HepG2 (cell line): ENCODE measurements around the gene HBS1L. TPM values are rescaled to one million over a fixed set of nuclear protein-coding genes. Genes with fewer than 3 reads are reported as not detected.

Source experiments
- ATAC-seq: fragments of 200-7000 bp; cut with Tn5 transposase; 3 replicates; pipeline ENCODE4 v1.9.1; 2020; ENCODE audit warnings: mild to moderate bottlenecking, moderate library complexity
- BruUV-seq: library from RNA; stranded (reverse); fragments of 400-500 nt; replicated peaks from 2 replicates; lab custom pipeline; 2021; lab: Mats Ljungman, UMichigan
- CTCF ChIA-PET: fragments of 300-600 bp; formaldehyde crosslinking; extraction: SDS; loops from one replicate; lab custom pipeline; 2021; ENCODE audit warnings: low total read pairs, inconsistent platforms, low intra/inter-chr PET ratio; lab: Yijun Ruan, JAX
- POLR2A ChIA-PET: fragments of 350-600 bp; sonication (Branson Sonifier 250); formaldehyde crosslinking; loops from one replicate; lab custom pipeline; 2020; ENCODE audit warnings: antibody characterized with exemption, inconsistent platforms; lab: Yijun Ruan, JAX
- DNase-seq: peaks from one replicate; pipeline ENCODE4 v3.0.0-alpha.2; 2015; ENCODE audit warnings: low spot score
- FAIRE-seq: peaks from 3 replicates; lab custom pipeline; 2011; peaks lifted over from hg19 to GRCh38; lab: Jason Lieb, UNC
- H2AFZ ChIP-seq: one replicate; pipeline ENCODE4 v1.6.1; 2011; ENCODE audit warnings: low read length, inconsistent platforms
- H3K27ac ChIP-seq: fragments of 300-600 bp; 3 replicates; pipeline ENCODE4 v1.8.0; 2011; ENCODE audit warnings: mixed run types, mild to moderate bottlenecking, mixed read lengths, low read length, inconsistent platforms; ENCODE audit not compliant: insufficient read depth; ENCODE audit errors: extremely low read length
- H3K27me3 ChIP-seq, 2 experiments: fragments of 200-600 bp in 1 of 2; 2 replicates in 1 of 2; 3 replicates in 1 of 2; pipeline versions ENCODE4 v1.6.0 to v1.8.0; 2011; ENCODE audit warnings: low read length in 2 of 2, mild to moderate bottlenecking in 2 of 2, moderate library complexity in 2 of 2, inconsistent platforms in 1 of 2; ENCODE audit not compliant: insufficient read depth in 2 of 2, control insufficient read depth in 1 of 2
- H3K36me3 ChIP-seq, 2 experiments: fragments of 200-600 bp in 1 of 2; replicated peaks in 1 of 2; 2 replicates in 1 of 2; 3 replicates in 1 of 2; pipeline versions ENCODE4 v1.5.1 to v1.8.0; 2011; ENCODE audit warnings: low read length in 2 of 2, inconsistent platforms in 1 of 2; ENCODE audit not compliant: insufficient read depth in 2 of 2, control insufficient read depth in 1 of 2
- H3K4me1 ChIP-seq: 2 replicates; pipeline ENCODE4 v1.5.1; 2012; ENCODE audit warnings: low read length, inconsistent platforms; ENCODE audit not compliant: insufficient read depth
- H3K4me2 ChIP-seq: 2 replicates; pipeline ENCODE4 v1.6.0; 2011; ENCODE audit warnings: low read depth, low read length, inconsistent platforms
- H3K4me3 ChIP-seq, 3 experiments: fragments of 200-600 bp in 1 of 3; sonication (generic), shearing (Covaris generic) in 1 of 3; replicated peaks in 1 of 3; 2 replicates each; pipeline ENCODE4 v1.5.1; 2011 to 2016; ENCODE audit warnings: low read length in 3 of 3, inconsistent platforms in 2 of 3, low read depth in 2 of 3, mild to moderate bottlenecking in 2 of 3, control low read depth in 1 of 3, mixed read lengths in 1 of 3; ENCODE audit not compliant: insufficient read depth in 1 of 3
- H3K79me2 ChIP-seq: one replicate; pipeline ENCODE4 v1.6.1; 2011; ENCODE audit warnings: low read length, inconsistent platforms; ENCODE audit not compliant: insufficient read depth
- H3K9ac ChIP-seq: 2 replicates; pipeline ENCODE4 v1.6.0; 2011; ENCODE audit warnings: mild to moderate bottlenecking, low read depth, low read length, inconsistent platforms; ENCODE audit not compliant: insufficient read depth
- H3K9me3 ChIP-seq: 2 replicates; pipeline ENCODE4 v1.5.1; 2012; ENCODE audit warnings: mild to moderate bottlenecking, low read length
- H4K20me1 ChIP-seq: 2 replicates; pipeline ENCODE4 v1.6.0; 2011; ENCODE audit warnings: inconsistent platforms, mild to moderate bottlenecking, low read length, moderate library complexity; ENCODE audit not compliant: insufficient read depth
- BRD4 ChIP-seq: sonication (generic); formaldehyde crosslinking; IDR thresholded peaks from 2 replicates; pipeline ENCODE4 v1.4.0; 2020; ENCODE audit warnings: missing genetic modification reagents
- NONO ChIP-seq, 2 experiments: fragments of 450-650 bp in 1 of 2; sonication (generic) in 1 of 2; formaldehyde crosslinking in 1 of 2; IDR thresholded peaks in 1 of 2; conservative IDR thresholded peaks in 1 of 2; 2 replicates each; pipeline versions ENCODE4 v1.6.1 to v1.8.0; 2017 to 2022; ENCODE audit warnings: mild to moderate bottlenecking in 1 of 2, missing genetic modification reagents in 1 of 2, moderate library complexity in 1 of 2
- NR3C1 ChIP-seq: sonication (generic); formaldehyde crosslinking; IDR thresholded peaks from 2 replicates; pipeline ENCODE4 v1.4.0; 2020; ENCODE audit warnings: missing genetic modification reagents
- PHF8 ChIP-seq: sonication (generic); formaldehyde crosslinking; IDR thresholded peaks from 2 replicates; pipeline ENCODE4 v1.5.0; 2020; ENCODE audit warnings: missing genetic modification reagents
- SOX13 ChIP-seq, 3 experiments: fragments of 450-650 bp in 1 of 3; sonication (generic) in 1 of 3; formaldehyde crosslinking in 1 of 3; IDR thresholded peaks in 2 of 3; conservative IDR thresholded peaks in 1 of 3; 2 replicates each; pipeline versions ENCODE4 v1.5.0 to v1.6.1; 2016 to 2020; ENCODE audit warnings: antibody characterized with exemption in 1 of 3, mild to moderate bottlenecking in 1 of 3, missing compliant biosample characterization in 1 of 3, missing genetic modification reagents in 1 of 3, moderate library complexity in 1 of 3
- ZNF180 ChIP-seq: sonication (generic); formaldehyde crosslinking; IDR thresholded peaks from 2 replicates; pipeline ENCODE4 v1.4.0; 2020; ENCODE audit warnings: low read depth, missing genetic modification reagents, borderline replicate concordance
- ZNF335 ChIP-seq: sonication (generic); formaldehyde crosslinking; IDR thresholded peaks from 2 replicates; pipeline ENCODE4 v1.4.0; 2020; ENCODE audit warnings: missing genetic modification reagents
- ZNF605 ChIP-seq: sonication (generic); formaldehyde crosslinking; IDR thresholded peaks from 2 replicates; pipeline ENCODE4 v1.8.0; 2022; ENCODE audit warnings: mild to moderate bottlenecking, missing genetic modification reagents
- ZNF775 ChIP-seq: sonication (generic); formaldehyde crosslinking; IDR thresholded peaks from 2 replicates; pipeline ENCODE4 v1.4.0; 2020; ENCODE audit warnings: missing genetic modification reagents, mild to moderate bottlenecking, moderate library complexity, borderline replicate concordance
- WGBS: methylation state at CpG from one replicate; pipeline ENCODE4 v1.1.6; 2017; ENCODE audit warnings: low lambda C conversion rate; 5-methylcytosine and 5-hydroxymethylcytosine counted together
- in situ Hi-C: cut with HindIII; loops from 2 replicates; pipeline ENCODE4 v1.10.0; 2017; ENCODE audit warnings: low pct_unique_long_range_greater_than_20kb; ENCODE audit not compliant: extremely low pct_ligation_motif_present
- intact Hi-C: fragments of 100-400 bp; cut with micrococcal nuclease; formaldehyde crosslinking; loops from one replicate; pipeline ENCODE4 v1.10.0; 2022; ENCODE audit not compliant: unreplicated experiment
- polyA plus RNA-seq, 8 experiments: library from polyadenylated mRNA; depleted of rRNA in 3 of 8; stranded (reverse) in 7 of 8; unstranded in 1 of 8; fragments of >200 nt; fragmentation: Illumina TruSeq in 4 of 8; extraction: Trizol in 4 of 8; gene quantifications; 2 replicates each; pipeline versions ENCODE4 v1.2.1 to v1.2.3, GENCODE V29; 2011 to 2016; ENCODE audit warnings: low read depth in 4 of 8, missing spikeins in 1 of 8, mixed read lengths in 1 of 8; ENCODE audit not compliant: insufficient read depth in 1 of 8
- total RNA-seq, 5 experiments: library from RNA; depleted of rRNA; stranded (reverse); fragments of >200 nt; fragmentation: Illumina TruSeq; extraction: Trizol; gene quantifications; 2 replicates each; pipeline ENCODE4 v1.2.3, GENCODE V29; 2016; ENCODE audit warnings: low read depth in 1 of 5
- TF ChIP-seq, protein P1 (sequence below): sonication (generic); formaldehyde crosslinking; conservative IDR thresholded peaks from 2 replicates; pipeline ENCODE4 v1.4.0; 2020; ENCODE audit warnings: missing genetic modification reagents
- TF ChIP-seq, protein P2 (sequence below): sonication (generic); formaldehyde crosslinking; IDR thresholded peaks from 2 replicates; pipeline ENCODE4 v1.4.0; 2020; ENCODE audit warnings: mild to moderate bottlenecking, low read depth, missing genetic modification reagents
- TF ChIP-seq, protein P3 (sequence below): IDR thresholded peaks from 2 replicates; pipeline ENCODE4 v1.6.1; 2012; ENCODE audit warnings: low read depth, low read length, improper control_type of control experiment
- TF ChIP-seq, protein P4 (sequence below): sonication (generic); formaldehyde crosslinking; IDR thresholded peaks from 2 replicates; pipeline ENCODE4 v1.5.0; 2020; ENCODE audit warnings: mild to moderate bottlenecking, missing genetic modification reagents
- TF ChIP-seq, protein P5 (sequence below): sonication (generic); formaldehyde crosslinking; IDR thresholded peaks from 2 replicates; pipeline ENCODE4 v1.8.1; 2023; ENCODE audit warnings: missing genetic modification reagents, inconsistent platforms, borderline replicate concordance

The HBS1L gene
- total and polyA plus RNA-seq, 2 of the 13 experiments (the other 11 are each of a cell fraction or from before 2014, with no cell fraction given): 44.1 to 138 TPM

DNA sequence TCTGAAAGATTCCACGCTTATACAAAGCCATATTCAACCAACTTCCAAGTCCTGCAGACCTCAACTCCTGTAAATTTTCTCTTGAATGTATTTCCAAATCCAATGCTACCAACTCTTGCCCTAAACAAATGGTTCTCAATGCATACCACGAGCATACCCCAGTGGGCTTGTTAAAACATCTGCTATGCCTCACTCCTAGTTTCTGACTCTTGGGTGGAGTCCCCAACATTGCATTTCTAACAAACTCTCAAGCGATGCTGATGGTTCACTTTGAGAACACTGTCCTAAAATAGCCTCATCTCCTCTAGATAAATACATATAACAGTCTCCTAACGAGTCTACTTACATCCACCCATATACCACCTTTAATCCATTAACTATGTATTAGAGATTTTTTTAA is 7.3 kb downstream of the HBS1L start (continued):
- TF ChIP-seq ZNF775 (CRISPR knock-in tag) (no peak), ZNF605 (CRISPR knock-in tag) (no peak), BRD4 (CRISPR knock-in tag) (no peak), PHF8 (CRISPR knock-in tag) (no peak)
- TF ChIP-seq, protein P1, sequence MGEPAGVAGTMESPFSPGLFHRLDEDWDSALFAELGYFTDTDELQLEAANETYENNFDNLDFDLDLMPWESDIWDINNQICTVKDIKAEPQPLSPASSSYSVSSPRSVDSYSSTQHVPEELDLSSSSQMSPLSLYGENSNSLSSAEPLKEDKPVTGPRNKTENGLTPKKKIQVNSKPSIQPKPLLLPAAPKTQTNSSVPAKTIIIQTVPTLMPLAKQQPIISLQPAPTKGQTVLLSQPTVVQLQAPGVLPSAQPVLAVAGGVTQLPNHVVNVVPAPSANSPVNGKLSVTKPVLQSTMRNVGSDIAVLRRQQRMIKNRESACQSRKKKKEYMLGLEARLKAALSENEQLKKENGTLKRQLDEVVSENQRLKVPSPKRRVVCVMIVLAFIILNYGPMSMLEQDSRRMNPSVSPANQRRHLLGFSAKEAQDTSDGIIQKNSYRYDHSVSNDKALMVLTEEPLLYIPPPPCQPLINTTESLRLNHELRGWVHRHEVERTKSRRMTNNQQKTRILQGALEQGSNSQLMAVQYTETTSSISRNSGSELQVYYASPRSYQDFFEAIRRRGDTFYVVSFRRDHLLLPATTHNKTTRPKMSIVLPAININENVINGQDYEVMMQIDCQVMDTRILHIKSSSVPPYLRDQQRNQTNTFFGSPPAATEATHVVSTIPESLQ (CRISPR knock-in tag): no peak
- TF ChIP-seq, all 625 proteins: peak for 0

DNA sequence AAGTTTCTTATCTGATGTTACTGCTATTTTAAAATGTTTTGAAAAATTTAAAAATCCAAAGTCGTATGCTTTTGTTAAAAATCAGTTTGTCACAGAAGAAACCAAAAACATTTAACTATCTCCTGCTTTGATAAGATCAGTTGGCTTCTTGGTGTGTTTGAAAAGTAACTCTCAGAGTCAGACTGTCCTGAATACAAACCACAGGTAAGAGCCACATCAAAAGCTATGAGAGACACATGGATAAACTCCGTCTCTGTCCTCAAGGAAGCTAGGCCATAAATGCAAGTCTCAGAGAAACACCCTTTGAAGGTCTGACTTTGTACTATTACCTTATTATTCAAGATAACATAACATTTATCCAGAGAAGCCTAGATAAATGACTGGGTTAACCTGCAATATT is 7.7 kb downstream of the HBS1L start:
- intact Hi-C loops (no loop called here), in situ Hi-C loops (no loop called here)
- Histone ChIP-seq H3K4me2 (no peak overlapping the region), H4K20me1 (peaks cover 6% of the 10 kb centered on the region; the same call in 1 of the 2 replicates), H2AFZ (no peak overlapping the region), H3K9ac (no peak overlapping the region), H3K36me3 (peaks cover 16 to 43% of the 10 kb centered on the region in 2 experiments), H3K79me2 (peaks cover 88% of the 10 kb centered on the region), H3K27me3 (no peaks in the 10 kb centered on the region), H3K4me3 (no peak overlapping the region), H3K27ac (no peak overlapping the region), H3K9me3 (no peaks in the 10 kb centered on the region), H3K4me1 (peaks cover 3% of the 10 kb centered on the region)
- BruUV-seq: no TSS peak
- CTCF ChIA-PET: no interaction called here
- ATAC-seq (no peak), DNase-seq (no peak), FAIRE-seq (no peak)
- 96% methylated on average over 2 of the region's 2 CpGs for WGBS
- POLR2A ChIA-PET: interaction anchor here (1.8 kb wide), 1 partner anchor 8 kb away, joined by 10 read pairs; the partner anchor contains the start of gene HBS1L
- TF ChIP-seq ZNF180 (CRISPR knock-in tag) (no peak), NONO (IDR thresholded peaks at IDR 0.05) (no peak), NONO (CRISPR knock-in tag; conservative IDR thresholded peaks at IDR 0.05) (no peak), SOX13 (IDR thresholded peaks at IDR 0.05) (no peak), SOX13 (CRISPR knock-in tag; conservative IDR thresholded peaks at IDR 0.05 in 1 of 2, IDR thresholded peaks at IDR 0.05 in 1 of 2) (no peak), NR3C1 (CRISPR knock-in tag) (no peak), ZNF335 (CRISPR knock-in tag) (no peak)
- TF ChIP-seq, protein P2, sequence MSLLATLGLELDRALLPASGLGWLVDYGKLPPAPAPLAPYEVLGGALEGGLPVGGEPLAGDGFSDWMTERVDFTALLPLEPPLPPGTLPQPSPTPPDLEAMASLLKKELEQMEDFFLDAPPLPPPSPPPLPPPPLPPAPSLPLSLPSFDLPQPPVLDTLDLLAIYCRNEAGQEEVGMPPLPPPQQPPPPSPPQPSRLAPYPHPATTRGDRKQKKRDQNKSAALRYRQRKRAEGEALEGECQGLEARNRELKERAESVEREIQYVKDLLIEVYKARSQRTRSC (CRISPR knock-in tag): no peak
- TF ChIP-seq, protein P3, sequence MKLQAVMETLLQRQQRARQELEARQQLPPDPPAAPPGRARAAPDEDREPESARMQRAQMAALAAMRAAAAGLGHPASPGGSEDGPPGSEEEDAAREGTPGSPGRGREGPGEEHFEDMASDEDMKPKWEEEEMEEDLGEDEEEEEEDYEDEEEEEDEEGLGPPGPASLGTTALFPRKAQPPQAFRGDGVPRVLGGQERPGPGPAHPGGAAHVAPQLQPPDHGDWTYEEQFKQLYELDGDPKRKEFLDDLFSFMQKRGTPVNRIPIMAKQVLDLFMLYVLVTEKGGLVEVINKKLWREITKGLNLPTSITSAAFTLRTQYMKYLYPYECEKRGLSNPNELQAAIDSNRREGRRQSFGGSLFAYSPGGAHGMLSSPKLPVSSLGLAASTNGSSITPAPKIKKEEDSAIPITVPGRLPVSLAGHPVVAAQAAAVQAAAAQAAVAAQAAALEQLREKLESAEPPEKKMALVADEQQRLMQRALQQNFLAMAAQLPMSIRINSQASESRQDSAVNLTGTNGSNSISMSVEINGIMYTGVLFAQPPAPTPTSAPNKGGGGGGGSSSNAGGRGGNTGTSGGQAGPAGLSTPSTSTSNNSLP: no peak
- TF ChIP-seq, protein P4, sequence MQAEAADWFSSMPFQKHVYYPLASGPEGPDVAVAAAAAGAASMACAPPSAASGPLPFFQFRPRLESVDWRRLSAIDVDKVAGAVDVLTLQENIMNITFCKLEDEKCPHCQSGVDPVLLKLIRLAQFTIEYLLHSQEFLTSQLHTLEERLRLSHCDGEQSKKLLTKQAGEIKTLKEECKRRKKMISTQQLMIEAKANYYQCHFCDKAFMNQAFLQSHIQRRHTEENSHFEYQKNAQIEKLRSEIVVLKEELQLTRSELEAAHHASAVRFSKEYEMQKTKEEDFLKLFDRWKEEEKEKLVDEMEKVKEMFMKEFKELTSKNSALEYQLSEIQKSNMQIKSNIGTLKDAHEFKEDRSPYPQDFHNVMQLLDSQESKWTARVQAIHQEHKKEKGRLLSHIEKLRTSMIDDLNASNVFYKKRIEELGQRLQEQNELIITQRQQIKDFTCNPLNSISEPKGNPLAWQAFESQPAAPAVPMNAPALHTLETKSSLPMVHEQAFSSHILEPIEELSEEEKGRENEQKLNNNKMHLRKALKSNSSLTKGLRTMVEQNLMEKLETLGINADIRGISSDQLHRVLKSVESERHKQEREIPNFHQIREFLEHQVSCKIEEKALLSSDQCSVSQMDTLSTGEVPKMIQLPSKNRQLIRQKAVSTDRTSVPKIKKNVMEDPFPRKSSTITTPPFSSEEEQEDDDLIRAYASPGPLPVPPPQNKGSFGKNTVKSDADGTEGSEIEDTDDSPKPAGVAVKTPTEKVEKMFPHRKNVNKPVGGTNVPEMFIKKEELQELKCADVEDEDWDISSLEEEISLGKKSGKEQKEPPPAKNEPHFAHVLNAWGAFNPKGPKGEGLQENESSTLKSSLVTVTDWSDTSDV (CRISPR knock-in tag): no peak
- TF ChIP-seq, protein P5, sequence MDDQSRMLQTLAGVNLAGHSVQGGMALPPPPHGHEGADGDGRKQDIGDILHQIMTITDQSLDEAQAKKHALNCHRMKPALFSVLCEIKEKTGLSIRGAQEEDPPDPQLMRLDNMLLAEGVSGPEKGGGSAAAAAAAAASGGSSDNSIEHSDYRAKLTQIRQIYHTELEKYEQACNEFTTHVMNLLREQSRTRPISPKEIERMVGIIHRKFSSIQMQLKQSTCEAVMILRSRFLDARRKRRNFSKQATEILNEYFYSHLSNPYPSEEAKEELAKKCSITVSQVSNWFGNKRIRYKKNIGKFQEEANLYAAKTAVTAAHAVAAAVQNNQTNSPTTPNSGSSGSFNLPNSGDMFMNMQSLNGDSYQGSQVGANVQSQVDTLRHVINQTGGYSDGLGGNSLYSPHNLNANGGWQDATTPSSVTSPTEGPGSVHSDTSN (CRISPR knock-in tag): no peak
